ENCODE data around the gene DNAI1.
A peak's percentile ranks its signal among the peaks of the same experiment; 100 is the strongest.

Gene DNAI1

GRCh38 chr9:34546834-34547827, 88.5 kb downstream of the DNAI1 start:
- DNase-seq, result peak; percentile 84

GRCh38 chr9:34547960-34548611, 89.5 kb downstream of the DNAI1 start:
- DNase-seq, result peak; percentile 72

- DNase-seq, result no peak
Measured at GRCh38 chr9:34549407-34549732, 90.8 kb downstream of the DNAI1 start.

GRCh38 chr9:34550016-34550680, 91.5 kb downstream of the DNAI1 start:
- DNase-seq, result peak; percentile 48

GRCh38 chr9:34550681-34551270, 92.2 kb downstream of the DNAI1 start:
- DNase-seq, result peak; percentile 45

- no peak for DNase-seq
Measured at GRCh38 chr9:34551751-34552605, 93.4 kb downstream of the DNAI1 start.

- no peak for DNase-seq
Measured at GRCh38 chr9:34552606-34552981, 94.0 kb downstream of the DNAI1 start.

GRCh38 chr9:34552986-34553385, 94.4 kb downstream of the DNAI1 start:
- DNase-seq, result no peak

- no peak for DNase-seq
Measured at GRCh38 chr9:34553511-34554021, 95.0 kb downstream of the DNAI1 start.

- DNase-seq, result no peak
Measured at GRCh38 chr9:34554211-34555001, 95.8 kb downstream of the DNAI1 start.

GRCh38 chr9:34555002-34555348, 96.4 kb downstream of the DNAI1 start:
- DNase-seq, result no peak

GRCh38 chr9:34555500-34555899, 96.9 kb downstream of the DNAI1 start:
- DNase-seq, result no peak

GRCh38 chr9:34555936-34556525, 97.4 kb downstream of the DNAI1 start:
- DNase-seq, result no peak

- DNase-seq, result no peak
Measured at GRCh38 chr9:34556949-34557348, 98.3 kb downstream of the DNAI1 start.

GRCh38 chr9:34557426-34558321, 99.1 kb downstream of the DNAI1 start:
- no peak for DNase-seq

GRCh38 chr9:34558364-34558763, 99.8 kb downstream of the DNAI1 start:
- no peak for DNase-seq

- no peak for DNase-seq
Measured at GRCh38 chr9:34558919-34559623, 100.5 kb downstream of the DNAI1 start.

GRCh38 chr9:34559624-34560455, 101.2 kb downstream of the DNAI1 start:
- DNase-seq, result no peak

Data from activated CD8-positive, alpha-beta memory T cell treated with anti-CD3 and anti-CD28 coated beads, Interleukin-2, amount 50 U/mL, for 48 hours (primary cell).